Ovary (tissue), 9 donors: ENCODE data around the gene ZBTB48. TPM values are rescaled to one million over a fixed set of nuclear protein-coding genes. Genes with fewer than 3 reads are reported as not detected.

ENCODE experiments used
- DNase-seq, 5 donors: peaks; one replicate each; pipeline ENCODE4 v3.0.0-alpha.2; 2019 to 2020
- H3K27ac ChIP-seq, 2 donors: fragments of 200-600 bp; one replicate each; pipeline versions ENCODE4 v1.5.1 to v1.8.0; 2019 to 2022
- H3K27me3 ChIP-seq: fragments of 200-600 bp; one replicate; pipeline ENCODE4 v1.8.0; 2022
- H3K36me3 ChIP-seq: fragments of 200-600 bp; sonication (generic); one replicate; pipeline ENCODE4 v1.5.1; 2019
- H3K4me1 ChIP-seq: one replicate; pipeline ENCODE4 v1.8.1; 2013; ENCODE audit warnings: mild to moderate bottlenecking, moderate library complexity; ENCODE audit not compliant: insufficient read depth
- H3K4me3 ChIP-seq: fragments of 200-600 bp; sonication (generic); one replicate; pipeline ENCODE4 v1.5.1; 2017
- H3K9me3 ChIP-seq, 2 donors: fragments of 200-600 bp in 1 of 2; sonication (generic) in 1 of 2; one replicate each; pipeline versions ENCODE4 v1.5.1 to v1.8.1; 2013 to 2019; ENCODE audit warnings: mild to moderate bottlenecking in 1 of 2, moderate library complexity in 1 of 2
- CTCF ChIP-seq, 3 donors: fragments of 450-650 bp in 2 of 3; fragments of 200-600 bp in 1 of 3; IDR thresholded peaks; one replicate each; pipeline versions ENCODE4 v1.5.1 to v1.8.0; 2016 to 2022; ENCODE audit warnings: antibody characterized with exemption in 3 of 3, mild to moderate bottlenecking in 1 of 3
- EP300 ChIP-seq: sonication (generic); formaldehyde crosslinking; IDR thresholded peaks from one replicate; pipeline ENCODE4 v1.6.1; 2017; ENCODE audit warnings: antibody characterized with exemption
- POLR2A ChIP-seq: fragments of 450-650 bp; IDR thresholded peaks from one replicate; pipeline ENCODE4 v1.6.1; 2017; ENCODE audit warnings: antibody characterized with exemption, mild to moderate bottlenecking, moderate library complexity
- WGBS, 3 donors: extraction: QIAGEN DNeasy Blood & Tissue Kit in 1 of 3; methylation state at CpG; one replicate each; pipeline versions ENCODE4 v1.1.5 to v1.1.7; 2013 to 2017; 5-methylcytosine and 5-hydroxymethylcytosine counted together
- intact Hi-C, 4 donors: fragments of 100-400 bp; cut with DNase I; formaldehyde crosslinking; loops; one replicate each; pipeline versions ENCODE4 v1.11.0 to v1.15.1; 2022 to 2023
- polyA plus RNA-seq, 2 donors: library from polyadenylated mRNA; stranded (reverse); fragments of 200-250 nt in 1 of 2; fragments of 350-450 nt in 1 of 2; fragmentation: Illumina TruSeq in 1 of 2; extraction: RNeasy Lipid Tissue Mini Kit (QIAGEN cat#74804) in 1 of 2; gene quantifications; one replicate each; pipeline ENCODE4 v1.2.3, GENCODE V29; 2013 to 2014
- total RNA-seq, 7 donors: library from RNA; depleted of rRNA in 2 of 7; stranded (reverse); fragments of >200 nt in 2 of 7; fragmentation: NEBNext Ultra II Directional in 3 of 7; extraction: Animal tissue kit (Norgen Biotek cat#: 25700) in 3 of 7; gene quantifications; one replicate each; pipeline versions ENCODE4 v1.1.0 to v1.2.4, GENCODE V29; 2016 to 2023
- donor health status: DM: no; HTN: no; CAD: no; lungs with moderate emphysema.
- donor health status: DM: no; HTN: no; CAD: no.
- donor health status: Bipolar disorder and iron deficiency.
- donor health status: DM: yes; HTN: yes; CAD: no.
- donor health status: DM: no; HTN: no; CAD: no.
- donor health status: DM: yes; HTN: yes; CAD: no.

Gene ZBTB48
- total and polyA plus RNA-seq, 9 donors: 8.0 to 42.5 (median 33.7) TPM

GRCh38 chr1:6600410-6601048, 20.7 kb downstream of the ZBTB48 start:
- peak overlapping the region; percentile 23 to 99 for H3K27ac ChIP-seq
- intact Hi-C loops: loop anchor here in 1 of 4 donors (2.0 kb wide), 1 partner anchor 20 kb away; no protein-coding TSS in a partner anchor
- peak overlapping the region; percentile 45 for H3K4me3 ChIP-seq
- no peaks in the 10 kb centered on the region for H3K27me3 ChIP-seq
- 11 to 15% (median 13%) methylated on average over 9 to 10 of the region's 10 CpGs for WGBS, 3 donors
- no peaks in the 10 kb centered on the region for H3K36me3 ChIP-seq
- H3K4me1 ChIP-seq: peaks cover 25% of the 10 kb centered on the region
- no peak for TF ChIP-seq POLR2A
- no peak for TF ChIP-seq EP300
- TF ChIP-seq CTCF (IDR thresholded peaks at IDR 0.05): no peak
- H3K9me3 ChIP-seq: no peaks in the 10 kb centered on the region
- peak in 1 of 5 donors; percentile 10 for DNase-seq

- WGBS, 3 donors: 0% methylated on average over 36 to 40 of the region's 40 CpGs
- intact Hi-C loops: loop anchor here in 1 of 4 donors (2.0 kb wide), 1 partner anchor 20 kb away; no protein-coding TSS in a partner anchor
- Histone ChIP-seq H3K4me3 (peak overlapping the region; percentile 45), H3K36me3 (no peaks in the 10 kb centered on the region), H3K9me3 (no peaks in the 10 kb centered on the region), H3K27ac (peak overlapping the region; percentile 67 to 99), H3K4me1 (peaks cover 25% of the 10 kb centered on the region), H3K27me3 (no peaks in the 10 kb centered on the region)
- TF ChIP-seq CTCF (IDR thresholded peaks at IDR 0.05) (no peak), POLR2A (peak; percentile 29), EP300 (no peak)
- peak; percentile 77 to 88 (median 80) for DNase-seq
Measured at GRCh38 chr1:6601049-6601922, 21.5 kb downstream of the ZBTB48 start.

GRCh38 chr1:6601923-6602668, 22.3 kb downstream of the ZBTB48 start:
- TF ChIP-seq CTCF (IDR thresholded peaks at IDR 0.05) (no peak), EP300 (no peak)
- H3K4me1 ChIP-seq: peaks cover 21% of the 10 kb centered on the region
- H3K36me3 ChIP-seq: no peaks in the 10 kb centered on the region
- WGBS, 3 donors: 0 to 1% (median 1%) methylated on average over 41 to 103 of the region's 103 CpGs
- peak overlapping the region; percentile 67 to 99 for H3K27ac ChIP-seq
- H3K4me3 ChIP-seq: peak overlapping the region; percentile 45
- DNase-seq: peak; percentile 54 to 77 (median 71)
- intact Hi-C loops: loop anchor here in 1 of 4 donors (2.0 kb wide), 1 partner anchor 21 kb away; no protein-coding TSS in a partner anchor
- no peaks in the 10 kb centered on the region for H3K9me3 ChIP-seq
- no peaks in the 10 kb centered on the region for H3K27me3 ChIP-seq

GRCh38 chr1:6602669-6603237, 23.0 kb downstream of the ZBTB48 start, which contains the start of gene KLHL21:
Gene KLHL21 (minus strand): TSS chr1:6602869. CDS start chr1:6602817, 52 bp downstream.
- peak within 1 kb of the TSS; percentile 45 for H3K4me3 ChIP-seq
- H3K9me3 ChIP-seq: no peaks in the 10 kb centered on the region
- peak; percentile 91 to 93 (median 92) for DNase-seq
- TF ChIP-seq EP300: no peak
- TF ChIP-seq POLR2A: peak; percentile 92
- intact Hi-C loops: no loop called here
- no peaks in the 10 kb centered on the region for H3K36me3 ChIP-seq
- no peaks in the 10 kb centered on the region for H3K27me3 ChIP-seq
- peak within 1 kb of the TSS; percentile 98 to 99 for H3K27ac ChIP-seq
- H3K4me1 ChIP-seq: peaks cover 15% of the 10 kb centered on the region
- 0 to 1% (median 1%) methylated on average over 29 to 83 of the region's 84 CpGs for WGBS, 3 donors
